NAMALWA (cell line): Measurements from ENCODE around the gene CENPX.
A peak's percentile ranks its signal among the peaks of the same experiment; 100 is the strongest.

Experiments
- DNase-seq: peaks from one replicate; pipeline ENCODE4 v3.0.0-alpha.2; 2015; ENCODE audit warnings: low spot score

The CENPX gene

GRCh38 chr17:81978524-81979298 lies 44.0 kb downstream of the CENPX start:
- DNase-seq, result no peak

- peak; percentile 87 for DNase-seq
Observed at GRCh38 chr17:81977211-81977808, 45.4 kb downstream of the CENPX start, which contains the start of gene ASPSCR1. TSS of gene ASPSCR1 (plus strand) at chr17:81977629. CDS start at chr17:81977647, 18 bp downstream.

GRCh38 chr17:81976332-81977210 lies 46.1 kb downstream of the CENPX start:
- peak; percentile 34 for DNase-seq

GRCh38 chr17:81973432-81973831 lies 49.2 kb downstream of the CENPX start:
- DNase-seq, result no peak

- DNase-seq, result no peak
Observed at GRCh38 chr17:81968850-81969812, 53.5 kb downstream of the CENPX start.
